ENCODE data around the gene ULK4.

Gene ULK4

DNA sequence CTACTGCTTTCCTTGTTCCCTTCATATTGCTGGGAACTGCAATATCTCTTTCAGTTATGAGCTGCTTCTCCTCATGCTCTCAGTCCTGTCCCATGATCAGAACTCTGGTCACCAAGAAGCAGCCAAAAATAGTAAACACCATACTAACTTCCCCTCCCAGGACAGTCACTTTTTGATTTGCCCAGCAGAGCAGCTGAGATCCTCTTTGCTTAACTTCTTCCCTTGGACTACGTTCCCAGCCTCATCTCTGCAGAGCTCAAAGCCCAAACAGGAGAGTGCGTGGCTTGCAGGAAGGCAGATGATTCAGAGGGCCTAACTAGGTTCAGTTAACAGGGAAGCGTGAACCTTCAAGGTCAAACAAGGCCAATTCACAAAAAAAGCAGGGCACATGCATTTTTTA is 609.4 kb downstream of the ULK4 start:
- no peaks in the 10 kb centered on the region for H3K27me3 ChIP-seq (ENCODE audit: low read depth, low read length)
- no peaks in the 10 kb centered on the region for H3K4me1 ChIP-seq (ENCODE audit: low read length)
- H3K4me2 ChIP-seq (ENCODE audit: low read length): no peak overlapping the region
- no peak overlapping the region for H2AFZ ChIP-seq (ENCODE audit: low read depth, low read length)
- H3K36me3 ChIP-seq (replicated peaks; ENCODE audit: low read depth, low read length): no peaks in the 10 kb centered on the region
- H3K27ac ChIP-seq (ENCODE audit: low read length): no peak overlapping the region
- no peaks in the 10 kb centered on the region for H3K9me3 ChIP-seq (ENCODE audit: insufficient read depth, low read length)
- no peak overlapping the region for H3K9ac ChIP-seq (ENCODE audit: low read length)
- no peaks in the 10 kb centered on the region for H3K79me2 ChIP-seq (ENCODE audit: low read length)
- TF ChIP-seq EZH2phosphoT487 (IDR thresholded peaks at IDR 0.05; ENCODE audit: low read depth): no peak
- TF ChIP-seq, protein P1, sequence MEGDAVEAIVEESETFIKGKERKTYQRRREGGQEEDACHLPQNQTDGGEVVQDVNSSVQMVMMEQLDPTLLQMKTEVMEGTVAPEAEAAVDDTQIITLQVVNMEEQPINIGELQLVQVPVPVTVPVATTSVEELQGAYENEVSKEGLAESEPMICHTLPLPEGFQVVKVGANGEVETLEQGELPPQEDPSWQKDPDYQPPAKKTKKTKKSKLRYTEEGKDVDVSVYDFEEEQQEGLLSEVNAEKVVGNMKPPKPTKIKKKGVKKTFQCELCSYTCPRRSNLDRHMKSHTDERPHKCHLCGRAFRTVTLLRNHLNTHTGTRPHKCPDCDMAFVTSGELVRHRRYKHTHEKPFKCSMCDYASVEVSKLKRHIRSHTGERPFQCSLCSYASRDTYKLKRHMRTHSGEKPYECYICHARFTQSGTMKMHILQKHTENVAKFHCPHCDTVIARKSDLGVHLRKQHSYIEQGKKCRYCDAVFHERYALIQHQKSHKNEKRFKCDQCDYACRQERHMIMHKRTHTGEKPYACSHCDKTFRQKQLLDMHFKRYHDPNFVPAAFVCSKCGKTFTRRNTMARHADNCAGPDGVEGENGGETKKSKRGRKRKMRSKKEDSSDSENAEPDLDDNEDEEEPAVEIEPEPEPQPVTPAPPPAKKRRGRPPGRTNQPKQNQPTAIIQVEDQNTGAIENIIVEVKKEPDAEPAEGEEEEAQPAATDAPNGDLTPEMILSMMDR (IDR thresholded peaks at IDR 0.05; ENCODE audit: low read depth, low read length): no peak
- no peak overlapping the region for H3K4me3 ChIP-seq (ENCODE audit: low read length)
- H4K20me1 ChIP-seq (ENCODE audit: insufficient read depth, low read length): no peaks in the 10 kb centered on the region

DNA sequence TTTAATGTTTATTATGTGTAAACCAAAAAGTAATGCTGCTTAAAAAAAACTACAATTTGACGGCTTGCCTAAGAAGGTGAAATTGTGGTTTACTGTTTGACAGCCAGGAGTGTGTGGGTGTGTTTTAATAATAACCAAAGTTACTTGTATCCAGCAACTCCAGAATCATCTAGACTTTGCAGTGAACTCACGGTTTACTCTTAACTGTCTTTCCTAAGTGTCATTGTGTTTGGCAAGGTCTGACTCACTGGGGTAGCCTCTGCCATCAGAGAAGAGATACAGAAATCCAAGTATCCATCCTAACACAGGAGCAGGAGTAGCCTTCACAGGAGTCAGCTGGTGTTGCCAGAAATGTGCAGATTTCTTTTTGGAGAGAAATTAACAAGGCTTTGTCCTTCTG is 611.5 kb downstream of the ULK4 start:
- H3K9ac ChIP-seq (ENCODE audit: low read length): no peak overlapping the region
- no peaks in the 10 kb centered on the region for H3K27me3 ChIP-seq (ENCODE audit: low read depth, low read length)
- H3K4me1 ChIP-seq (ENCODE audit: low read length): no peaks in the 10 kb centered on the region
- no peak overlapping the region for H3K4me3 ChIP-seq (ENCODE audit: low read length)
- H3K9me3 ChIP-seq (ENCODE audit: insufficient read depth, low read length): no peaks in the 10 kb centered on the region
- H3K4me2 ChIP-seq (ENCODE audit: low read length): no peak overlapping the region
- H4K20me1 ChIP-seq (ENCODE audit: insufficient read depth, low read length): no peaks in the 10 kb centered on the region
- no peaks in the 10 kb centered on the region for H3K36me3 ChIP-seq (replicated peaks; ENCODE audit: low read depth, low read length)
- no peaks in the 10 kb centered on the region for H3K79me2 ChIP-seq (ENCODE audit: low read length)
- no peak overlapping the region for H3K27ac ChIP-seq (ENCODE audit: low read length)
- TF ChIP-seq EZH2phosphoT487 (IDR thresholded peaks at IDR 0.05; ENCODE audit: low read depth): no peak
- TF ChIP-seq, protein P1 (IDR thresholded peaks at IDR 0.05; ENCODE audit: low read depth, low read length): no peak
- H2AFZ ChIP-seq (ENCODE audit: low read depth, low read length): no peak overlapping the region

DNA sequence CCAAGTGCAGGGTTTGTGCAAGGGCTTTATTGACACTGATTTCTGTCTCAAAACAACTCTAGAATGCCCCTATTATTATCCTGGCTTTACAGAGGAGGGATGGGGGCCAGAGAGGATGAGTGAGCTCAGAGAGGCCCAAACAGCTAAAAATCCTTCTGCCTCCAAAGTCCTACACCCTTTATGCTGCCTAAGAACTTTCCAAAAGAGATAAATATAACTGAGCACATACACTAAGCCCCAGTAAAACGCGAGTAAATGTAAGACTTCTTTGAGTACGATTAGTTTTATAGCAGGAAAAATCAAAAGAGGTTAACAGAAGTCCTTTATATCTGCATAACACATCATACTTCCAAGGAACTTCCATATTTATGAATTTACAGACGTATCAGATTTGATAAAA is 613.5 kb downstream of the ULK4 start:
- H3K4me3 ChIP-seq (ENCODE audit: low read length): no peak overlapping the region

DNA sequence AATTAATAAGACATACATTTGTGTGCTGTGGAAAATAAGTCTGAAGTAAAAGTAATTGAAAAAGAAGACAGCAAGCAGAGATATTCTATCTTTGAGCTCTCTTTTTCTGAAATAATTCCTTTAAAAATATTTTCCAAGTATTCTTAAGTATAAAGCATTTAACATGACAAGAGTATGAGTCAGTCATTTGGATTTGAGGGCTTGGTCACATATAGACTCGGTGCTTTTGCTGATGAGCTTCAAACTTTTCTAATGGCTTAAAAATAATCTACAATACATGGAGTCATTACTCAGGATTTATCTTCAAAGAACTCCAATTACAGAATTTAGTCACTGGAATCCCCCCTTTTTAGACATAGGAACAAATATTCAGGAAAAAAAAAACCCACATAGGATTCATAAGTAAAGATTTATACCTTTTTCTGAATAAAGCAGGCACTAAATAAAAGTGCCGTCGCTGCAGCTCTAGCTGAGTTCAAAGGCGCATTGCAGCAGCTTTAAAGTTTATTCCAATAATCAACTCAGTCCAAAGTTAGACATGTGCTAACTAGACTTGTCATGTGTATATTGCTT is 615.1 kb downstream of the ULK4 start:
- TF ChIP-seq, protein P1 (IDR thresholded peaks at IDR 0.05; ENCODE audit: low read depth, low read length): no peak
- no peak for TF ChIP-seq EZH2phosphoT487 (IDR thresholded peaks at IDR 0.05; ENCODE audit: low read depth)
- Histone ChIP-seq H3K27ac (ENCODE audit: low read length) (no peak overlapping the region), H2AFZ (ENCODE audit: low read depth, low read length) (no peak overlapping the region), H3K4me2 (ENCODE audit: low read length) (no peak overlapping the region), H3K27me3 (ENCODE audit: low read depth, low read length) (no peaks in the 10 kb centered on the region), H3K4me1 (ENCODE audit: low read length) (no peaks in the 10 kb centered on the region), H3K9ac (ENCODE audit: low read length) (no peak overlapping the region), H3K4me3 (ENCODE audit: low read length) (no peak overlapping the region), H3K9me3 (ENCODE audit: insufficient read depth, low read length) (no peaks in the 10 kb centered on the region), H3K79me2 (ENCODE audit: low read length) (no peaks in the 10 kb centered on the region), H3K36me3 (replicated peaks; ENCODE audit: low read depth, low read length) (no peaks in the 10 kb centered on the region), H4K20me1 (ENCODE audit: insufficient read depth, low read length) (no peaks in the 10 kb centered on the region)

More for the DNA sequence above, 613.5 kb downstream of the ULK4 start:
- H3K9me3 ChIP-seq (ENCODE audit: insufficient read depth, low read length): no peaks in the 10 kb centered on the region
- no peaks in the 10 kb centered on the region for H4K20me1 ChIP-seq (ENCODE audit: insufficient read depth, low read length)
- no peaks in the 10 kb centered on the region for H3K4me1 ChIP-seq (ENCODE audit: low read length)
- no peak overlapping the region for H2AFZ ChIP-seq (ENCODE audit: low read depth, low read length)
- H3K79me2 ChIP-seq (ENCODE audit: low read length): no peaks in the 10 kb centered on the region
- no peak overlapping the region for H3K9ac ChIP-seq (ENCODE audit: low read length)
- no peak overlapping the region for H3K4me2 ChIP-seq (ENCODE audit: low read length)
- no peaks in the 10 kb centered on the region for H3K27me3 ChIP-seq (ENCODE audit: low read depth, low read length)
- TF ChIP-seq, protein P1 (IDR thresholded peaks at IDR 0.05; ENCODE audit: low read depth, low read length): no peak
- TF ChIP-seq EZH2phosphoT487 (IDR thresholded peaks at IDR 0.05; ENCODE audit: low read depth): no peak
- H3K36me3 ChIP-seq (replicated peaks; ENCODE audit: low read depth, low read length): no peaks in the 10 kb centered on the region
- H3K27ac ChIP-seq (ENCODE audit: low read length): no peak overlapping the region

Data from OCI-LY3 (cell line).